ACC112 (cell line): ENCODE data around the gene CSNK1G2.

Experiments used
- H2AFZ ChIP-seq: fragments of 200-600 bp; sonication (generic); one replicate; pipeline ENCODE4 v1.6.0; 2017; ENCODE audit warnings: antibody characterized with exemption, low read length; ENCODE audit not compliant: unreplicated experiment
- H3K27ac ChIP-seq: fragments of 200-600 bp; sonication (generic); 2 replicates; pipeline ENCODE4 v1.5.1; 2014; ENCODE audit warnings: low read depth, mild to moderate bottlenecking, antibody characterized with exemption, low read length, moderate library complexity
- H3K27me3 ChIP-seq: fragments of 200-600 bp; sonication (generic); 2 replicates; pipeline ENCODE4 v1.6.1; 2014; ENCODE audit warnings: mild to moderate bottlenecking, antibody characterized with exemption, low read length, moderate library complexity, mixed read lengths; ENCODE audit not compliant: insufficient read depth
- H3K36me3 ChIP-seq: fragments of 200-600 bp; sonication (generic); 2 replicates; pipeline ENCODE4 v1.6.1; 2016; ENCODE audit warnings: mild to moderate bottlenecking, antibody characterized with exemption, low read length, moderate library complexity, mixed read lengths; ENCODE audit not compliant: insufficient read depth
- H3K4me1 ChIP-seq: fragments of 200-600 bp; sonication (generic); one replicate; pipeline ENCODE4 v1.6.1; 2016; ENCODE audit warnings: low read length, mixed read lengths; ENCODE audit not compliant: insufficient read depth, unreplicated experiment, control insufficient read depth
- H3K4me3 ChIP-seq: fragments of 200-600 bp; sonication (generic); 2 replicates; pipeline ENCODE4 v1.5.1; 2014; ENCODE audit warnings: mild to moderate bottlenecking, low read depth, low read length
- H3K79me2 ChIP-seq: fragments of 200-600 bp; sonication (generic); one replicate; pipeline ENCODE4 v1.6.0; 2016; ENCODE audit warnings: low read length; ENCODE audit not compliant: control insufficient read depth, unreplicated experiment, insufficient read depth

CSNK1G2 gene

DNA sequence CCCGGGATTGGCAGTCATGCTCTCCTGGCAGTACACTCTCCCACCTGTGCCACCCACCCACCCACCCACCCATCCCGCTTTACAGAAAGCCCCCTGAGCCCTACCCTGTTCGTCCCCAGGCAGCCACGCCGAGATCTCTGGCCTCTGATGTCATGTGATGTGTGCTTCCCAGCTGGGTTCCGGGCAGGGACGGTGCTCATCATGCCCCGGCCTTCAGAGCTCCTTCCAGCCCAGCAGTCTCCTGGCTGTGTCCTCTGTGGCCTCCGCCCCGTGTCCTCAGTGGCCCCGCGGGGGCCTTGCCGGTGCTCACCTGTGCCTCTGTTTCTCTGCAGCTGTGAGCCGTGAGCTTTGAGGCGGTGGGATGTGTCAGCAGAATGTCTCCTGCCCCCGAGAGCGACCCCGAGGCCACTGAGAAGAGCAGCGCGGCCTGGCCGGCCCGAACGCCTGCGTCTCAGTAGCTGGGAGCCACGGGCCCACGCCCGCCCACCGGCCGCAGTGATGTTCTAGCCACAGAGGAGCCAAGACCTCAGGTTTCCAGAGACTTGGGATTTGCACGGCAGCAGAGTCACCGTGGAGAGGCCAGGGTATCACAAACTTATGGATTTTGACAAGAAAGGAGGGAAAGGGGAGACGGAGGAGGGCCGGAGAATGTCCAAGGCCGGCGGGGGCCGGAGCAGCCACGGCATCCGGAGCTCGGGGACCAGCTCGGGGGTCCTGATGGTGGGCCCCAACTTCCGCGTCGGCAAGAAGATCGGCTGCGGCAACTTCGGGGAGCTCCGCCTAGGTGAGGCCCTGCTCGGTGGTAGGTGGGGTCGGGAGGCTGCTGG lies 28.4 kb downstream of the CSNK1G2 start:
- no peaks in the 10 kb centered on the region for H3K36me3 ChIP-seq
- H2AFZ ChIP-seq, result no peak overlapping the region
- H3K79me2 ChIP-seq, result peaks cover 6% of the 10 kb centered on the region
- H3K4me1 ChIP-seq, result no peaks in the 10 kb centered on the region
- H3K27me3 ChIP-seq, result no peaks in the 10 kb centered on the region
- H3K27ac ChIP-seq, result no peak overlapping the region
- no peak overlapping the region for H3K4me3 ChIP-seq

DNA sequence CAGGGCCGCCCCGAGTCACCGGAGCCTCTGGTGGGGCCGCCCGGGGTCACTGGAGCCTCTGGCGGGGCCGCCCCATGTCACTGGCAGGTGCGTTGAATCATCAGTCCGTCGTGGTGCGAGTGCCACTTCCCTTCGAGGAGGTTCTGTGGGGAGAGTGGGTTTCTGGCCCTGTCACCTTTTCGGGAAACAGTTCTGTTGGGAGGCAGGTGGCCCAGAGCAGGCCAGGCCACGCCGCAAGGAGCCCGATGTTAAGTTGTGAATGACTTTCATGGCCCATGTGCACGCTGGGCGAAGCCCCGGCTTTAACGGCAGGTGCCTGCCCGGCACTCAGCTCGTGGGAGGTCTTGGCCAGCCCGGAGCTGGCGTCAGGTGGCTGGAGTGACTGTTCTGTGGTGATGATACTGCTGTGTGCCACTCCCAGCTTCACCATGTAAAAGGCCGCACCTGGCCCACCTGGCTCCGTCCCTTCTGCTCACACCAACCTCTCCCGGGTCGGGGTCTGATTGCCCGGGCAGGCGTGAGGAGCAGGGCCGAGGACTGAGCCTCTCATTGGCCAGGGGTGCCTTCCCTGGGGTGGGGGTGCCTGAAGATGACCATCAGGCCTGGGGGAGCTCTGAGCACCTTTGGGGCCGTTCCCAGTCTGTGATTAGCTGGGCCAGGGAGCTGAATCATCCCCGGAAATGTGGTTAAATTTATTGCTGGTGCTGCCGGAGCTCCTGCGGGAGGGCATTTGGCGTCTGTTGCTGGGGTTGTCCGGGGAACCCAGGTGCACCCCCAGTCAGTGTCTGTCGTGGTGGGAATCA lies 29.2 kb downstream of the CSNK1G2 start:
- Histone ChIP-seq H3K79me2 (peaks cover 6% of the 10 kb centered on the region), H3K27ac (no peak overlapping the region), H3K4me1 (no peaks in the 10 kb centered on the region), H3K27me3 (no peaks in the 10 kb centered on the region), H3K36me3 (no peaks in the 10 kb centered on the region), H2AFZ (no peak overlapping the region), H3K4me3 (no peak overlapping the region)

DNA sequence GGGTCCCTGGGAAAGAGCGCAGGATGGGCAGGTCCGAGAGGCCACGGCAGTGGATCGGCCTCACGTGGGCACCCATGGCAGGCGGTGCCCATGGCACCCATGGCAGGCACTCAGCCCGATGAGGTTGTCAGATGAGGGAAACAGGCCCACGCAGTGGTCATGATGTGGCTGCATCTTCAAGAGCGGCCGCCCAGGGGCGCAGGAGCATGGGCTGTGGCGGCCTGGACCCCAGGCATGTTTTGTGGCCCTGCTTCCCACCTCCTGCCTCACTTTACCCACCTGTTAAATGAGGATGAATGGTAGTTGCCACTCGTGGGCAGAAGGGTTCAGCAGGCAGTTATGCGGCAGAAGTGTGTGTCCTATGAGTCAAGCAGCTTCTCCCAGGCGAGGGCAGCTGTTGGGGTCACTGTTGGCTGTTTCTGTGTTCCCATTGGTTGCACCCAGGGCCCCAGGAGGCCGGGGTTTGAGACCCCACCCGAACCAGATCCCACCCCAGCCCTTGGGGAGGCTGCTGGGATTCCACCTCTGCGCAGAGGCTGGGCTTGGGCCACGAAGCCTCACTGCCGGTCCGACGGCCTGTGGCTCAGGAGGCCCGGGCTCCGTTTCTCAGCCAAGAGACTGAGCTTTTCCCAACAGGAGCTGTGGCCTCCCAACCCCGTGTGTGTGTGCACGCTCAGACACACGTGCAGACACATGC lies 30.0 kb downstream of the CSNK1G2 start:
- H3K79me2 ChIP-seq, result peaks cover 6% of the 10 kb centered on the region

DNA sequence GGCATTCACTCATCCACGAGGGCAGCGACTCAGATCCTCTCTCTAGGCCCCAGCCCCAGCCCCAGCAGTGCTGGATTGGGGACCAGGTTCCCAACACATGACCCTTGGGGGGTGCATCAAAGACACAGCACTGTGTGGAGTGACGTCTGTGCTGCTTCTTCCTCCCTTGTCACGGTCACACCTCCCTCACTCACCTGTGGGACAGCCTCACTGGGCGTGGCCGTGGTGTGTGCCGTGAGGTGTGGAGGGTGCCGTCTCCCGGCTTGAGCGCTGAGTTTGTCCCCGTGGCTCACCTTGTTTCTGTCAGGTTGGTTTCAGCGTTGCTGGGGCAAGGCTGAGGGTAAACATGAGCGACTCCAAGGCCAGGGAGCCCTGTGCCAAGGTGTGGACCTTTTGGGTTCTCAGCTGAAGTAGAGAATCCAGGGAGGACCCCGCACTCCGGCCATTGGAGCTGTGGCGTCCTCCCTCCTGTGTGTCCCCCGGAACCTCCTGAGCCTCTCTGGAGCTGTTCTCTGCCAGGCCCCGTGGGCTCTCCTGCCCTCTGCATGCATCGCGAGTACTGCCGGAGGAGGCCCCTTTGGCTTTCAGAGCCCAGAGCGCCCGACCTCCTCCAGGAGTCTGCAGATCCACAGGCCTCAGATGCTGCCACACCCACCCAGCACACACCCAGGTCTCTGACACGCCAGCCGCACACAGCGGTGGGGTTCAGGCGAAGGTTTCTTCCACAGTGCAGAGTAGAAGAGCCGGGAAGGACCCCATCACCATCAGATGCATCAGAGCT lies 33.6 kb downstream of the CSNK1G2 start:
- Histone ChIP-seq H2AFZ (no peak overlapping the region), H3K79me2 (peaks cover 3% of the 10 kb centered on the region), H3K36me3 (no peaks in the 10 kb centered on the region), H3K27ac (no peak overlapping the region), H3K4me1 (no peaks in the 10 kb centered on the region), H3K4me3 (no peak overlapping the region), H3K27me3 (no peaks in the 10 kb centered on the region)

More for the DNA sequence above, 30.0 kb downstream of the CSNK1G2 start:
- H3K4me3 ChIP-seq, result no peak overlapping the region
- H3K4me1 ChIP-seq, result no peaks in the 10 kb centered on the region
- H3K27ac ChIP-seq, result no peak overlapping the region
- H3K36me3 ChIP-seq, result no peaks in the 10 kb centered on the region
- no peaks in the 10 kb centered on the region for H3K27me3 ChIP-seq
- no peak overlapping the region for H2AFZ ChIP-seq

DNA sequence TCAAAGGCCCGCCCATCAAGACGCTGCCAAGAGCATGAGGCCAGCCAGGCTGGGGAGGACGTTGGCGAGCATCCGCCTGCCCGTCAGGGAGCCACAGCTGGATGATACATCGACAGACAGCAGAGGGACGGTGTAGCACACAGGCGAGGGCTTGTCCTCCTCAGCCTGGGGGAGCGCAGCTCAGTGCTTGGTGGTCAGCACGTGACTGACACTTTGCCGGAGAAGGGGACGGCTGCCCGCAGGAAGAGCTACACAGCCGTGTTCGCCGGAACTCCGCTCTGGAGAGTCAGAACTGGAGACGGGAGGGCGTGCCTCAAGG lies 34.1 kb downstream of the CSNK1G2 start:
- peaks cover 3% of the 10 kb centered on the region for H3K79me2 ChIP-seq

DNA sequence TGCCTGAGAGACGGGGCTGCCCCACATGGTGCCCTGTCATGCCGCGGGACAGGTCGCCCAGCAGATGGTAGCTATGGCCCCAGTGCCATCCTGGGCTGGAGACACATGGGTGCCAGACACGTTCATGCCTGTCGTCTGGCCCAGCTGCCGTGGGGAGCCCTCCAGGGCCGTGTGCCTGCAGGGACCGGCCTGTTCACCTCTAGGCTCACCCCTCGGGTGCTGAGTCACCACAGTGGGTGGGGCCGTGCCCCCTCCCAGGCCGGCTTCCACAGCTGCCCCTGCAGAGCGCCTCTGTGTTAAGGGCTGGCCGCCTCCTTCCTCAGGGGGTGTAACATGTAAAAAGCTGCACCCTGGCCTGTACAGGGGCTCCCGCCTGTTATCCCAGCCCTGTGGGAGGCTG lies 36.1 kb downstream of the CSNK1G2 start:
- H3K4me3 ChIP-seq, result no peak overlapping the region
- H3K36me3 ChIP-seq, result no peaks in the 10 kb centered on the region
- no peak overlapping the region for H2AFZ ChIP-seq
- no peak overlapping the region for H3K27ac ChIP-seq
- H3K79me2 ChIP-seq, result peaks cover 3% of the 10 kb centered on the region
- H3K4me1 ChIP-seq, result no peaks in the 10 kb centered on the region
- no peaks in the 10 kb centered on the region for H3K27me3 ChIP-seq

More for the DNA sequence above, 34.1 kb downstream of the CSNK1G2 start:
- Histone ChIP-seq H3K27ac (no peak overlapping the region), H3K4me3 (no peak overlapping the region), H2AFZ (no peak overlapping the region), H3K36me3 (no peaks in the 10 kb centered on the region), H3K27me3 (no peaks in the 10 kb centered on the region), H3K4me1 (no peaks in the 10 kb centered on the region)

DNA sequence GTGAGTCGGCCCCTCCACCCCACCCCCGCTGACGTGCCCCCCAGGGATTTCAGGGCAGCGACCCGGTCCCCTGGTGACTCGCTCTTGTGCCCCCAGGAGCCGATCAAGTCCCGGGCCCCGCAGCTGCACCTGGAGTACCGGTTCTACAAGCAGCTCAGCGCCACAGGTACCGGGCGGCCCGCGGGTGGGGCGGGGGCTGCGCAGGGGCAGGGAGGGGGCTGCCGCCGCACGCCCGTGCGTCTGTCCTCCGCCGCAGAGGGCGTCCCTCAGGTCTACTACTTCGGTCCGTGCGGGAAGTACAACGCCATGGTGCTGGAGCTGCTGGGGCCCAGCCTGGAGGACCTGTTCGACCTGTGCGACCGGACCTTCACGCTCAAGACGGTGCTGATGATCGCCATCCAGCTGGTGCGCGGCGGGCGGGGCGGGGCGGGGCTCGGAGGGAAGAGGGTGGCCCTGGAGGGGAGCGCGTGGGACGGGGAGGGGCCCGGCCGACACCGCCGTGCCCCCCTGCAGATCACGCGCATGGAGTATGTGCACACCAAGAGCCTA lies 37.4 kb downstream of the CSNK1G2 start:
- no peaks in the 10 kb centered on the region for H3K36me3 ChIP-seq
- no peak overlapping the region for H3K4me3 ChIP-seq
- H3K27me3 ChIP-seq, result no peaks in the 10 kb centered on the region
- no peak overlapping the region for H3K27ac ChIP-seq
- no peak overlapping the region for H2AFZ ChIP-seq
- peaks cover 3% of the 10 kb centered on the region for H3K79me2 ChIP-seq
- H3K4me1 ChIP-seq, result no peaks in the 10 kb centered on the region

DNA sequence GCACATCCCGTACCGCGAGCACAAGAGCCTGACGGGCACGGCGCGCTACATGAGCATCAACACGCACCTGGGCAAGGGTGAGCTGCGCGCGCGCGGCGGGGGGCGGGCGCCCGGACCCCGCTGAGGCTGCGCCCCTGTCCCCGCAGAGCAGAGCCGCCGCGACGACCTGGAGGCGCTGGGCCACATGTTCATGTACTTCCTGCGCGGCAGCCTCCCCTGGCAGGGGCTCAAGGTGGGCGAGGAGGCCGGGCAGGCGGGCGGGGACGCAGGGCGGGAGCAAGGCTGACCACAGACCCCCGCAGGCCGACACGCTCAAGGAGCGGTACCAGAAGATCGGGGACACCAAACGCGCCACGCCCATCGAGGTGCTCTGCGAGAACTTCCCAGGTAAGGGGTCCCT lies 38.0 kb downstream of the CSNK1G2 start:
- H3K4me3 ChIP-seq, result no peak overlapping the region
- no peak overlapping the region for H2AFZ ChIP-seq
- H3K4me1 ChIP-seq, result no peaks in the 10 kb centered on the region
- H3K79me2 ChIP-seq, result peaks cover 3% of the 10 kb centered on the region
- H3K27ac ChIP-seq, result no peak overlapping the region
- no peaks in the 10 kb centered on the region for H3K27me3 ChIP-seq
- H3K36me3 ChIP-seq, result no peaks in the 10 kb centered on the region

DNA sequence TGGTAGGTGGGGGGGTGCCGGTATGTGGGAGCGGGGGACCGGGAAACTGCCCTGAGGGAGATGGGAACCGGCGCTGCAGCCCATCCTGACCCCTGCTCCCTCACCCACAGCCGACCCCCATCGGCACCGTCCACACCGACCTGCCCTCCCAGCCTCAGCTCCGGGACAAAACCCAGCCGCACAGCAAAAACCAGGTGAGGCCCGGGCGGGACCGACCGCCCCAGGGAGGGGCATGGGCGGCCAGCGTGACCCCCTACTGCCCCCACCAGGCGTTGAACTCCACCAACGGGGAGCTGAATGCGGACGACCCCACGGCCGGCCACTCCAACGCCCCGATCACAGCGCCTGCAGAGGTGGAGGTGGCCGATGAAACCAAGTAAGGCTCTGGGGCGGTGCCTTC lies 38.7 kb downstream of the CSNK1G2 start:
- H3K36me3 ChIP-seq, result no peaks in the 10 kb centered on the region
- H3K4me1 ChIP-seq, result no peaks in the 10 kb centered on the region
- no peak overlapping the region for H2AFZ ChIP-seq
- H3K27ac ChIP-seq, result no peak overlapping the region
- no peaks in the 10 kb centered on the region for H3K79me2 ChIP-seq
- no peaks in the 10 kb centered on the region for H3K27me3 ChIP-seq
- no peak overlapping the region for H3K4me3 ChIP-seq
